H4 (cell line): ENCODE results near the gene CDK18. TPM values are rescaled to one million over a fixed set of nuclear protein-coding genes. Genes with fewer than 3 reads are reported as not detected.

Experiments used
- DNase-seq: peaks from one replicate; pipeline ENCODE4 v3.0.0-alpha.2; 2015; ENCODE audit warnings: low spot score
- total RNA-seq: library from RNA; depleted of rRNA; stranded (reverse); fragments of >200 nt; shearing (Covaris generic); gene quantifications from 2 replicates; pipeline ENCODE4 v1.2.3, GENCODE V29; 2014

Gene CDK18
- total RNA-seq, 1 experiment from 2014 or later: 4.4 TPM

DNA sequence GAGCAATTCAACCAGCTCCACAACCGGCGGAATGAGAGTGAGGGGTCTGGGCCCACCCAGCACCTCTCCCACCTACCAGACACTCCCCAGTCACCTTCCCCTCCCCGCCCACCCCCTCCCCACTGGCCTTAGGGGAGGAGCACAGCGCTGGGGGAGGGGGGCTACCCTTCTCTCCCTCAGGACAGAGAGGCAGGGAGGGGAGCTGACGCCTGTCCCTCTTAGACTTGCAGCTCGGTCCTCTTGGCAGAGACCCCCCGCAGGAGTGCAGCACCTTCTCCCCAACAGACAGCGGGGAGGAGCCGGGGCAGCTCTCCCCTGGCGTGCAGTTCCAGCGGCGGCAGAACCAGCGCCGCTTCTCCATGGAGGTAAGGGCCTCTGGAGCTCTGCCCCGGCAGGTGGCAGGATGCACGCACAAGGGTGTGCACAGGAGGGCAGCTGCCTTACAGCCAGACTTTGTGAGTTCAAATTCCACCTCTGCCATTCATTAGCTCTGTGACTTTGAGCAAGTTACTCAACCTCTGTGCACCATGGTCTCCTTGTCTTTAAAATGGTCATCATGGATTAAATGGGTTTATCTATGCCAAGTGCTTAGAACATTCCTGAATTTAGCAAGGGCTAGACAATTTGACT is 18.9 kb downstream of the CDK18 start:
- DNase-seq: no peak

DNA sequence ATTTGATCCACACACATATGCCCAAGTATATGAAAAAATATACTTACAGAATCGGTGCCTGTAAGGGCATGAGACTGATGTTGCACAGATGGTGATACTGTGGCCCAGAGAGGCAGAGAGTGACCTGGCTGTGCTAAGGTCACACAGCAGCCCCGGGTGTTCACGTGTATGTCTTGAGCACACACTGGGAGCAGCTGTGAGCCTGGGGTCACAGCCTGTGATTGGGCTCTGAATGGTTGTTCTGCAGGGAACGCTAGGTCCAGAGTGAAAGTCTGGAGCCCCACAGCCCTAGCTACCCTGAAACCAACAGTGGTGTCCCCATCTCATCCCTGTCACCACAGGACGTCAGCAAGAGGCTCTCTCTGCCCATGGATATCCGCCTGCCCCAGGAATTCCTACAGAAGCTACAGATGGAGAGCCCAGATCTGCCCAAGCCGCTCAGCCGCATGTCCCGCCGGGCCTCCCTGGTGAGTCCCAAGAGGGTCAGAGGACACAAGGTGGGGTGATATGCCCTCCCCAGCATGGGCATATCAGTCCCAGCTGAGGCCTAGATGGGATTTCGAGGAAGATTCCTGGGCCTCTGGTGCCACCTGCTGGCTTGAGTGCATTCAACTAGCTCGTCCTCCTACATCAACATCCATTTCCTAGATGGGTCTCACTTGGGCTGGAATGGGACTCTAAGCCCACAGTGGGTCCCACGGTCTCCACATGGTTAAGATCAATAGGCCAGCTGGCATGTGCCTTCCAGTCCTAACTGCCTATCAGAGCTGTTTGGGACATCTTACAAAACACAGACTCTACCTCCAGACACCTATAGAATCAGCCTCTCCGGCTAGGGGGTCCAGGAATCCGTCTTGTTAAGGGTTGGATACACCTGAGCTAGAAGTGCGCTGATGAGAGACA is 19.7 kb downstream of the CDK18 start:
- peak; percentile 56 for DNase-seq

DNA sequence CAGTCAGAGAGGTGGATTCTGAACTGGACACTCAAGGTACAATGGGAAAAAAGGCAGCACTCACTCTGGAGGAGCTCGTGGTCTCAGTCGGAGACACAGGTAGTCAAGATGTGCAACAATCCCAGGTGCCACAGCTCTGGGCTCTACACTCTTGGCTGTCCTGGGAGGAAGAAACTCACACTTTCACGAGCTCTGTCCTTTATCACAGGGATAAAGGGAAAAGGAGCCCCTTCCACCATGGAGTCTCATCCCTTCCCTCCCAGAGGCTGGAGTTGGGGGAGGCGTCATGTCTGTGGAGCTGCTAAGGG is 20.3 kb downstream of the CDK18 start:
- DNase-seq: no peak

DNA sequence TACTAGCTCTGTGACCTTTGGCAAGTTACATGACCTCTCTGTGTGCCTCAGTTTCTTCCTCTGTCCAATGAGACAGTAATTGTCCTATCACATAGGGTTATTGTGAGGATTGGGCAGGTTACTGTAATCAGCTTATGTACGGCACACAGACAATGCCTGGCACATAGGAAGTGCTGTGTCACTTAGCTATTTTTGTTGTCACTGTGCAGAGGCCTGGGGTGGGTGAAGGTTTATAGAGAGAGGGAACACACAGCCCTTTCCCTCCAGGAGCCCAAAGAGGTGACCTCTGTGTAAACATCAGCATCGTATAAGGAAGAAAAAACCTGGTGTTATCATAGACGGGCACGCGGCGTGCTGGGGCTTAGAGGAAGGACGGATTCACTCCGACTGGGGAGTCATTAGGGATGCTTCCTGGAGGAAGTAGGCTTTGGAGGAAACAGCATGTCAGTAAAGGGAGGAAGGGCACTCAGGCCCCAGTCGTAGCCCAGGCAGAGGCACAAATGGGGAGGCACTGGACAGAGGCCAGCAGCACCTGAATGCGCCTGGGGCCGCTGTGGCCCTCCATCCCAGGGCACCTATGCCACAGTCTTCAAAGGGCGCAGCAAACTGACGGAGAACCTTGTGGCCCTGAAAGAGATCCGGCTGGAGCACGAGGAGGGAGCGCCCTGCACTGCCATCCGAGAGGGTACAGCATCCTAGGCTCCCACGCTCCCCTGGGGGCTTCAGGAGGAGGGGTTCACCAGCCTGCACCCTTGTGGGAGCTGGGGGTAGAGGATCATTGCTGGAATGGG is 21.2 kb downstream of the CDK18 start:
- DNase-seq: no peak

DNA sequence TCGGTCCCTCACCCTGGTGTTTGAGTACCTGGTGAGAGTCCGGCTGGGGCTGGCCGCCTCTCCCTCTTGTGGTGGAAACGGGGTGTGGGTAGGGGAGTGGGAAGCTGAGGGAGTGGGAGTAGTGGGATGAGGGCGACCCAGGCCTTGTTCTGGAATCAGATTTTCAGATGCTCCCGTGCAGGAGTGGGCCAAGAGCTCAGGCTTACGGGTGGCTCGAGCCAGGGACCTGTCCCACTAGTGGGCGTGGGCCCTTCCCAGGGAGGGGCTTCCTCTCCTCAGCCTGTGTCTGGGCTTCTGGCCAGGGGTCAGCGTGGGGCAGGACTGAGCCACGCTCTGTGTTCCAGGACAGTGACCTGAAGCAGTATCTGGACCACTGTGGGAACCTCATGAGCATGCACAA is 22.0 kb downstream of the CDK18 start:
- no peak for DNase-seq

DNA sequence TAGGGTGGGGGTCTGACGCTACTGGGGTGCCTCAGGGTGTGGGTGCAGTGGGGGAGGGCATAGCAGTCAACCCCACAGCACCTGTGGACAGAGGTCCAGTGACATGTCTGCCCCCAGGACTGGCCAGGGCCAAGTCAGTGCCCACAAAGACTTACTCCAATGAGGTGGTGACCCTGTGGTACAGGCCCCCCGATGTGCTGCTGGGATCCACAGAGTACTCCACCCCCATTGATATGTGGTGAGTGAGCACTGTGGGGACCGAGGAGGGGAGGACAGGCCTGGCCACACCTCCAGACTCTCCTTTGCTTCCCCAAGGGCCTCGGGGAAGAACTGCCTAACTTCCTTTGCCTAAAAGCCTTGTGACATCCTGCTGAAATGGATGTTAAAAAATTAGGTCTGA is 23.5 kb downstream of the CDK18 start:
- DNase-seq: no peak

DNA sequence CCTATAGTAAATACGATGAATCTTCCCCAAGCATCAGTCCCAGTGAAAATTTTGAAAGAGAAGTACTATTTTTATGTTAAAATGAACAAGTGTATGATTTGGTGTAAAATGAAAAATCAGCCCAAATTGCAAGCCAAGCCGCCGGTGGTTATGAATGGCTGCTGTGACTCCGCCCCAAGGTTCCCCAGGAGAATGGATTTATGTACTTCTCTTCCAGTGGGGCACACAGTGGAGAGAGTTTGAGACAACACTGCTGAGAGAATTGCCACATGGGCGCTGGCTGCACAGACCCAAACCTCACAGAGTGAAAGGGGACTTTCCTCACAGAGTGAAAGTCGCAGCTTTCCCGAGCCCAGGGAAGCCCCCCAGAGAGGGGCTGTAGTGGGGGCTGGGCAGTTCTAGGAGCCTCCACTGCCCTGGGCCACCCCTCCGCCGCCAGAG is 24.0 kb downstream of the CDK18 start:
- DNase-seq: no peak

DNA sequence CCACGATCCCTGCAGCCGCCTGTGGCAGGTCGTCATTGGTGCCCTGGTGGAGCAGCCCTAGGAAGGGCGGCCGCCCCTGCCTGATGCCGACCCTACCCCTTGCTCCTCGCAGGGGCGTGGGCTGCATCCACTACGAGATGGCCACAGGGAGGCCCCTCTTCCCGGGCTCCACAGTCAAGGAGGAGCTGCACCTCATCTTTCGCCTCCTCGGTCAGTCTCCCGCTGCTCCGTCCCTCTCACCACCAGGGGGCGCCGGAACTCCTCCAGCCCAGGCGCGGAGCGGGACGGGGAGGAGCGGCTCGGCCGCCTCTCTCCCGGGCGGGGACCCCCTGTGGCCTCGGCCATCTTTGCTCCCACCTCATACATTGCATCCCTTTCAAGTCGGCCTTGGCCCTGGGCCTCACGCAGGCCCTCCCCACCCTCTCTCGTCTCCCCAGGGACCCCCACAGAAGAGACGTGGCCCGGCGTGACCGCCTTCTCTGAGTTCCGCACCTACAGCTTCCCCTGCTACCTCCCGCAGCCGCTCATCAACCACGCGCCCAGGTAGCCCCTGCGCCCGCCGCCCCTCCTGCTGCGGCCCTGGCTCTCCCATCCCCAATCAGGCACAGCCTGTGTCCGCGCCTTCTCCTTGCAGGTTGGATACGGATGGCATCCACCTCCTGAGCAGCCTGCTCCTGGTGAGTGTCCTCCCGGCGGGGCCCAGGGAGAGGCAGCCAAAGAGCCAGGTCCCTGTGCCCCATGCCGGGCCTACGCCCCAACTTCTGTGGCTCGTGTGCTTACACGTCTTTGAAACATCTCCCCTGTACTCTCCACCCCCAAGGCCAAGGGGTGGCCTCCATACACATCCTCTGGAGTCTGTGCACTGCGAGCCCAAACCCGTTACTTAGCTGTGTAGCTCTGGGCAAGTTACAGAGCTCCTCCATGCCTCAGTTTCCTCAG is 24.7 kb downstream of the CDK18 start:
- peak; percentile 44 for DNase-seq

DNA sequence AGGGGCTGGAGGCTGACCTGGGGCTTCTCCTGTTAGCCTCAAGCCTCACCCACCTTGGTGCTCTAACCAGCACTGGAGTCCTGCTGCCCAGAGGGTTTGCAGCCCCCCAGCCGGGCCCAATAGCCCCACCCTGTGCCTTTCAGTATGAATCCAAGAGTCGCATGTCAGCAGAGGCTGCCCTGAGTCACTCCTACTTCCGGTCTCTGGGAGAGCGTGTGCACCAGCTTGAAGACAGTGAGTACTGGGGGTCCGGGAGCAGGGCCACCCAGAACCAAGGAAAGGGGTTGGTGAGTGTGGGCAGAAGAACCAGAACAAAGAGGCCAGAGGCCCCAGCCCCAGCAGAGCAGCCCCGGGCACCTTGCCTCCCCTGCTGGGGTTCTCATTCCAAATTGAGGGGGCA is 25.6 kb downstream of the CDK18 start:
- no peak for DNase-seq

DNA sequence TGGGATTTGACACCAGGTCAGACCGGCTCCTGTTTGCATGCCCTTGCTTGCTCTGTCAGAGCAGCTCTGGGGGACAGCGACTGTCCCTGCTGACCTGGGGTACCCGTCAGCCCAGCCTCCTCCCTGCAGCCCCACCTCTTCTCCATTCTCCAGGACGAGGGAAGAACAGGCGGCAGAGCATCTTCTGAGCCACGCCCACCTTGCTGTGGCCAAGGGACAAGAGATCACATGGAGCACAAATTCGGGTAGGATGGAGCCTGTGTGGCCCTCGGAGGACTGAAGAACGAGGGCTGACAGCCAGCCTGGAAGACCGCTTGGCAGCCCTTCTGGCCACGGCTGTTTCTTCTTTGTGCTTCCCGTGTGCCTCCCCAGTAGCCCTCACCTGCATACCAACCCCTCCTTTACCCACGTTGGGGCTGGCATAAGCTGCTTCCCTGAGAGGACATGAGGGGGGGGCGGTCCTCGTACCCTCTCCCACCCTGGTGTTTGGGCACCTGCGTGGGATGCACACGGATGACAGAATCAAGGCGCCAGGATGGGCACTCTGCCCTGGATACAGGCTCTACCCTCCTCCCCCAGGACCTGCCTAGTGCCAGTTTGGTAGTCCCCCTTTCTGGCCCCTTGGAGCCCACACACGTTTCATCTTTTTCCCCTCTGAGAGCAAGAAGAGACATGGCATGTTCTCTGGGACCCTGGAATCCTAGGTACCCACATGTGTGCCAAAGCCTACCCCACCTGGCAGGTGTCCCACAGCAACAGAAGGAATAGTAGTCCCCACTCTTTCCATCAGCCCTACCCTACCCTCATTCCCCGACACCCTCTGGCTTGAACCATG is 26.9 kb downstream of the CDK18 start:
- DNase-seq: no peak

DNA sequence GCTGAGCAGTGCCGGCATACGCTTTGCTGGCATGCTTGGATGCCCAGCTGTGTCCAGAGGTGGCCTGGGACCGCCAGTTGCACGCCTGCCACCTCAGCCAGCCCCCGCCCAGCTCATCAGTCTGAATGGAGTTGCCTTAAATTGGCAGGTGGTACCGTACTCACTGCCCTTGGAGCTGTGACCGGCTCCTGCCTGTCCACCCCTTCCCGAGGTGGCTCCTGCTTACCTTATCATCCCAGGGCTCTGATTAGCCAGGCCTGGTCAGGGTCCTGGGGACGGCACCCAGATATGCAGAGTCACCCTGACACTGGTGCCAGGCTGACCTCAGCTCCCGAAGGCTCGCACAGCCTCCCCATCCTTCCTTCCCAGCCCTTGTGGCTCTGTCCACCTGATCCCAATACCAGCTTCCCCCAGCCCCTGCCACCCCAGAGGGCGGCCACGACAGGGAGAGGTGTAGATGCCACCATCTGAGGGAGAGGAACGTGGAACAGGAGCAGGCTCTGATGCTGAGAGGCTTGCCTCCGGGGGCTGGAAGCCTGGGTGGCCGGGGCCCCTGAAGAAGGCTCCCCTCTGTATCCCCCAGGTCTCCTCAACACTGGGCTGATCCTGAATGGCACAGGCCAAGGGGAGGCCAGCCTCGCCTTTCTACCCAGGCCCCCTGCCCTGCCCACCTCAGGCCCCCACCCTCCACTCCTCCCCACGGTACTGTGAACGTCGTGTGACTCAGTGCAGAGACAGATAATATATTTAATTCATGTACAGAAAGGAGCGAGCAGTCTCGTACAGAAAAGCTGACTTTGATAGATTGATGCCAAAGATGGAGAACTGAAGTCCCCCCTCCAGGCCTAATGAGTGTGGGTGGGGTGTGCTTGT is 27.8 kb downstream of the CDK18 start:
- DNase-seq: no peak

DNA sequence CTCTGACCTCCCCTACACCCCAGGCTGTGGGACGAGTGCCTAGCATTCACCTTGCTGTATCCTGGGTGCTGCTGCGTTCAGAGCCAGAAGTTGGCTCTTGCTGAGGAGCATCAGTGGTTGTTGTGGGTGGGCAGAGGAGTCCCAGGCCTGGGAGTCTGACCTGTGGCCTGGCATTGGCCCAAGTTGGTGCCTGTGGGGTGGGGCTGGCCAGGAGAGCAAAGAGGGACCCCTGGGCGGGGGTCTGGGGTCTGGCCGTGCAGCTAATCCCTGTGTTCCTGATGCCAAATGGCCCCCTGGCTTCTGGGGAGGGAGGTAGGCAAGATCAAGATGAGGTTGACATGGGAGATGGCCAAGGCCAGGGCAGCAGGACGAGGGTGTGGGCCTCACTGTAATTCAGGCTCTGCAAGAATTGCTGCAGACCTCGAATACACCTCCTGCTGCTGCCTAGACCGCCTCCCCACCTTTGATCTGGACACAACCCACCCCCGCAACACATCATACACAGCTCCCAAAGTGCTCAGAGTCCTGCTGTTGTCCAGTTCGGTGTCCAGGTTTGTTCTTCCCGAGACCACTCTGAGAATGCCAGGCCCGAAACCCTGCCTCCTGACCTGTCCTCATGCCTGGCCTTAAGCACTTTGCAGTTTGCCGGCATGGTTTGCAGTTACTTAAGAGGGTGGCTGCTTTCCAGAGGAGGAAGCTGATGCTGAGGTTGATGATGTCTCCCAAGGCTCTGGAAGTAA is 28.7 kb downstream of the CDK18 start:
- no peak for DNase-seq

DNA sequence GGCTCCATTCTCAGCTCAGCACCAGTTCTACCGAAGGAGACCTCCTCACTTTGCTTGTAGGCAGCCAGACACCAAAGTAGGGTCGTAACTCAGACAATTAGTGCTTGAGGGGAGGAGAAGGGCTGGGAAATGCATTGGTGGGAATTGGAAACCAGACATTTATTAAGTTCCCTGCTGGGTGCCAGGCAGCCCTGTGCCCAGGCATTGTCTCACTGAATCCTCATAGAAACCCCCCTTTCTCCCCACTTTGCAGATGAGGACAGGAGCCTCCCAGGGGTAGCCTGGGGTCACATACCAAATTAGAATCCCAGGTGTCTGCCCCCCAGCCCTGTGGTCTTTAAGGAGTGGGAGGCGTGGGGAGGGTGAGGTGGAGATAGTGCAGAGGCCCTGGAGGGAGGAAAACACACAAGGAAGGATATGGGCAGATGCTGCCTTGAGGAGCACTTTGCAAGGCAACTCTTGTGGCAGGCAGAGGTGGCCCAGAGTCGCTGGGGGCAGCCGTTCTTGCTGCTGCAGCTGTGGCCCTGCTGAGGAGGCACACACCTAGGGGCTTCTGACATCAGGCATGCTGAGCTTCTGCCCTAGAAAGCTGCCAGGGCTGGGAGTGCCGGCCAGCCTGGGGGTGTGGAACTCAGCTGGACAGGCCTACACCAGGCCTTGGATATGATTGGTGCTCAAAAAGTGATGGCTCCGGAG is 29.4 kb downstream of the CDK18 start:
- DNase-seq: no peak

DNA sequence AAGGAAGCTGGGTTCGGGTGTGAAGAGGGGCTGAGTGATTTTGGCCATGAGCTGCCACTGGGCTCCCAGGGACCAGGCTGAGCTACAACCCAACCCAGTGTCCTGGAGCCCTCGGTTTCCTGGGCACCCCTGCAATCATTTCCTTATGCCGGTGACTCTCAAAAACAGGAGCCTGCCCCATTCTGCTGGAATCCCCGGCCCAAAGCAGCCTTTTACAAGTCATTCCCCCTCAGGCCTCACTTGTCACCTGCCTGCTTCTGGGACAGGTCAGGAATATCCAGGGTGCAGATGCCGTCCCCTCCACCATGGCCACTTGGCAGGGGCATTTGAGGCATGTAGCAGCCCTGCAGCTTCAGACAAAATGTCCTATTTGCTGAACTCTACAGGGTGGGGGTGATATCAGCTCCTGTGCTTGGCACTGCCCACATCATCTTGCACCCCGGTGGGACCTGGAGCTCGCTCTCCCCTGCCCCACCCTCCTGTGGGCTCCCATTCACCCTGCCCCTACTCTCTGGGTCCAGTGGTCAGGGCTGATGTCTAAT is 30.0 kb downstream of the CDK18 start:
- DNase-seq: no peak

DNA sequence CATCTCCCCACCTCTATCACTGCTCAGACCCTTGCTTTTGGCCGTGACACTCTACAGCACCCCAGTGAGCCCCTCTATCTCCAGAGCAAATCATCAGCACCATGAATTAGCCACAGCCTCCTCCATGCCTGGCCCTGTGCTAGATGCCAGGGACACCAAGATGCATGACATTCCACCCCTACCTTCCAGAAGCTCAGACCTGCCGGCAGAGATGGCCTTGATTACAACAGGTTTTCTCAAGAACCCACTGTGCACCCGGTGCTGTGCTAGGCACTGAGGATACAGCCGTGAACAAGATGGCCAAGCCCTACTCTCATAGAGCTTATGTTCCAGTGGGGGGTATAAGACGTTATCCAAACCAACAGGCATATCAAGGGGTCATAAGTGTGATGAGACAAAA is 30.6 kb downstream of the CDK18 start:
- DNase-seq: no peak

DNA sequence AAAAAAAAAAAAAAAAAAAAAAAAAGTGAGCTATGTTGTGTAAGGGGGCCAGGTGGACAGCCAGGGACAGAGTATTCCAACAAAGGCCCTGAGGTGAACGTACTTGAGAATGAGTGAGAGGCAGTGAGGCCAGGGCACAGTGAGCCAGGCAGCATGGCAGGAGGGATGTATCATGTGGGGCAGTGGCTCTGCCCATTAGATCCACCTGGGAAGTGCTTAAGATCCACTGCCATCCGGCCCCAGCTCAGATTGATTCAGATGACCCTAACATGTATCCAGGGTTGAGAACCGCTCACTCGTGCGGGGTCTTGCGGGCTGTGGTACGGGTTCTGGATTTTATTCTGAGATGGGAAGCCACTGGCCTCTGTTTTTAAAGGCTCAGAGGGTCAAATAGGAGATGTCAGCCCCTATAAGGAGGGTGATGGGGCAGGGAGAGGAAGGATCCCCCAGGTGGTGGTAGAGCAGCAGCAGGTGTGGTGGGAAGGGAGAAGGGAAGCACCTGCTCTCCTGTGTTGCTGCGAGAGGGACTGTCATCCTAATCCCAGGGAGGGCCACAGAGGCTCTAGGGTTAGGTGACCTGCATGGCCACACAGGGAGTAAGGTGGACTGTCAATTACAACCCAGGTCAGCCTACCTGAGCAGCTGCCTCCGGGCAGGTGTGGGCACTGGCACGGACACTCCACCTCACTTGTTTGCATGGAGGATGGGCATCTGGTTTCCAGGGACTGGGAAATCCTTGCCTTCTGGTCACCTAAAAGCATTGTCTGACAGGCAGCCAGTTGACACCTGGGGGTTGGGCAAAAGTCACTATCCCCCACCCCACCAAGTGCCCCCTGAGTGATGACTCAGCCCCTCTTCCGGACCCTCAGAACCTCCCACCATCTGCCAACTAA is 31.6 kb downstream of the CDK18 start:
- peak; percentile 1 for DNase-seq
